ENCODE data around the gene SRGAP2B. TPM values are rescaled to one million over a fixed set of nuclear protein-coding genes. Genes with fewer than 3 reads are reported as not detected.
"Not testable (repeated sequence)": the region's sequence is repeated elsewhere in the genome, so short reads cannot be mapped to it uniquely, and the experiment has no call there.

SRGAP2B gene
- total RNA-seq, 1 donor from 2014 or later = 23.3 TPM

DNA sequence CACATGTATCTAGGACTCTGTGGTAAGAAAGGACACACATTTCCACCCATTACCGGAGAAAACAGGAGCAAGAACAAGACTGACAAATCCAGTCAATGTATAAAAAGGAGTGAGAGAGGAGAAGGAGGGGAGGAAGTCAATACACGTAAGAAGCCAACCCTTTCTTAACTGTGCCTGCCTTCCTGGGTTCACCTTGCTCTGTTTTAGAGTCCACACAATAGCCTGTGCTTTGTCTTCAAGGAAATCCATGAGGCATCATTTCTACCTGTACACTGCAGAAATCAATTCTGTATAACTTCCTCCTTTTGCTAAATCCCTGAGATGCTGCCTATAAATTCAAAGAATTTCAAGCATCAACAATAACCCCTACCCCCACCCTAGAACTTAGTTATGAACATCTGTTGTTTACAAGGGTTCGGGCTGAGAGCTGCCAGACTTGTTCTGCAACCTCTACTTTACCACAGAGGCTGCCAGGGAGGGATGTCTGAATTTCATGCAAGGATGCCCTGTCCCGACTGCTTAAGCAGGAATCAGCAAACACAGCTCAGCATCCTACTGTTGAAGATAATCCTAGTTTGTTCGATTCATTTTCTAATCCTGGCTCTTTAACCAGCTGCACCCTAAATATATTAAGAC lies 115.0 kb downstream of the SRGAP2B start:
- H3K27me3 Mint-ChIP-seq; intact Hi-C loops (cut with micrococcal nuclease); H3K4me1 Mint-ChIP-seq; H3K4me3 Mint-ChIP-seq; H3K36me3 Mint-ChIP-seq (ENCODE audit: low read depth); H3K27ac Mint-ChIP-seq; H3K9me3 Mint-ChIP-seq; DNase-seq; POLR2A ChIA-PET; CTCF ChIA-PET: not testable (repeated sequence)
- ATAC-seq (ENCODE audit: low read depth) = peak; percentile 28

DNA sequence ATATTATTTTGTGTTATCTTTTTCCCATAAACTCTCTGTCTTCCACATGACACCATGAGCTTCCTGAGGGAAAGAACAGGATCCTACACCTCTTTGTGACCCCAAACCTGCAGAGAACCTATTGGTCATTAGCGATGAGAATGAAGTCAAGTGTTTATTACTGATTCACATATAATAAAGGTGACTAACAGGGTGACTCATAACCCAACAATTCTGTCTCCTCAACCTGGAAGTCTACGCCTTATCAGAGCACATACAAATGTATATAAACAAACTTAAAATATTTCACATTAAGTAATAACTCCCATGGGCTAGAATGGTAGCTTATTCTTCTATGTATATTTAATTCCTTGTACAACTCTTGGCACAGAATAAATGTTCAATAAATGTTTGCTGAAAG lies 117.3 kb downstream of the SRGAP2B start:
- POLR2A ChIA-PET; H3K9me3 Mint-ChIP-seq; intact Hi-C loops (cut with micrococcal nuclease); H3K27me3 Mint-ChIP-seq; H3K4me1 Mint-ChIP-seq; DNase-seq; CTCF ChIA-PET; ATAC-seq (ENCODE audit: low read depth); H3K36me3 Mint-ChIP-seq (ENCODE audit: low read depth); H3K27ac Mint-ChIP-seq; H3K4me3 Mint-ChIP-seq: not testable (repeated sequence)

- intact Hi-C loops (cut with micrococcal nuclease); H3K4me1 Mint-ChIP-seq; ATAC-seq (ENCODE audit: low read depth); CTCF ChIA-PET; H3K9me3 Mint-ChIP-seq; H3K27ac Mint-ChIP-seq; DNase-seq; H3K36me3 Mint-ChIP-seq (ENCODE audit: low read depth); H3K27me3 Mint-ChIP-seq; H3K4me3 Mint-ChIP-seq; POLR2A ChIA-PET: not testable (repeated sequence)
Measured at GRCh38 chr1:144971936-144972335, 123.2 kb downstream of the SRGAP2B start.

DNA sequence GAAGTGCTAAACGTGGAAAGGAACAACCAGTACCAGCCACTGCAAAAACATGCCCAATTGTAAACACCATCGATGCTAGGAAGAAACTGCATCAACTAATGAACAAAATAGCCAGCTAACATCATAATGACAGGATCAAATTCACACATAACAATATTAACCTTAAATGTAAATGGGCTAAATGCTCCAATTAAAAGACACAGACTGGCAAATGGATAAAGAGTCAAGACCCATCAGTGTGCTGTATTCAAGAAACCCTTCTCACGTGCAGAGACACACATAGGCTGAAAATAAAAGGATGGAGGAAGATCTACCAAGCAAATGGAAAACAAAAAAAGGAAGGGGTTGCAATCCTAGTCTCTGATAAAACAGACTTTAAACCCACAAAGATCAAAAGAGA lies 128.6 kb downstream of the SRGAP2B start:
- H3K9me3 Mint-ChIP-seq; CTCF ChIA-PET; DNase-seq; H3K36me3 Mint-ChIP-seq (ENCODE audit: low read depth); POLR2A ChIA-PET; ATAC-seq (ENCODE audit: low read depth); H3K4me1 Mint-ChIP-seq; H3K27ac Mint-ChIP-seq; H3K4me3 Mint-ChIP-seq; H3K27me3 Mint-ChIP-seq; intact Hi-C loops (cut with micrococcal nuclease): not testable (repeated sequence)

GRCh38 chr1:144964765-144965164 lies 130.4 kb downstream of the SRGAP2B start:
- POLR2A ChIA-PET; H3K27me3 Mint-ChIP-seq; H3K4me3 Mint-ChIP-seq; H3K4me1 Mint-ChIP-seq; H3K9me3 Mint-ChIP-seq; CTCF ChIA-PET; intact Hi-C loops (cut with micrococcal nuclease); ATAC-seq (ENCODE audit: low read depth); H3K27ac Mint-ChIP-seq; DNase-seq; H3K36me3 Mint-ChIP-seq (ENCODE audit: low read depth): not testable (repeated sequence)

GRCh38 chr1:144964186-144964585 lies 130.9 kb downstream of the SRGAP2B start:
- H3K27ac Mint-ChIP-seq; H3K27me3 Mint-ChIP-seq; DNase-seq; CTCF ChIA-PET; ATAC-seq (ENCODE audit: low read depth); H3K36me3 Mint-ChIP-seq (ENCODE audit: low read depth); H3K4me1 Mint-ChIP-seq; intact Hi-C loops (cut with micrococcal nuclease); H3K9me3 Mint-ChIP-seq; POLR2A ChIA-PET; H3K4me3 Mint-ChIP-seq: not testable (repeated sequence)

- CTCF ChIA-PET; DNase-seq; intact Hi-C loops (cut with micrococcal nuclease); ATAC-seq (ENCODE audit: low read depth); H3K27me3 Mint-ChIP-seq; POLR2A ChIA-PET; H3K4me3 Mint-ChIP-seq; H3K36me3 Mint-ChIP-seq (ENCODE audit: low read depth); H3K27ac Mint-ChIP-seq; H3K9me3 Mint-ChIP-seq; H3K4me1 Mint-ChIP-seq: not testable (repeated sequence)
Measured at GRCh38 chr1:144963571-144963970, 131.6 kb downstream of the SRGAP2B start.

- POLR2A ChIA-PET; H3K9me3 Mint-ChIP-seq; CTCF ChIA-PET; H3K27ac Mint-ChIP-seq; H3K36me3 Mint-ChIP-seq (ENCODE audit: low read depth); DNase-seq; H3K4me1 Mint-ChIP-seq; ATAC-seq (ENCODE audit: low read depth); intact Hi-C loops (cut with micrococcal nuclease); H3K4me3 Mint-ChIP-seq; H3K27me3 Mint-ChIP-seq: not testable (repeated sequence)
Measured at GRCh38 chr1:144961604-144962583, 133.2 kb downstream of the SRGAP2B start.

DNA sequence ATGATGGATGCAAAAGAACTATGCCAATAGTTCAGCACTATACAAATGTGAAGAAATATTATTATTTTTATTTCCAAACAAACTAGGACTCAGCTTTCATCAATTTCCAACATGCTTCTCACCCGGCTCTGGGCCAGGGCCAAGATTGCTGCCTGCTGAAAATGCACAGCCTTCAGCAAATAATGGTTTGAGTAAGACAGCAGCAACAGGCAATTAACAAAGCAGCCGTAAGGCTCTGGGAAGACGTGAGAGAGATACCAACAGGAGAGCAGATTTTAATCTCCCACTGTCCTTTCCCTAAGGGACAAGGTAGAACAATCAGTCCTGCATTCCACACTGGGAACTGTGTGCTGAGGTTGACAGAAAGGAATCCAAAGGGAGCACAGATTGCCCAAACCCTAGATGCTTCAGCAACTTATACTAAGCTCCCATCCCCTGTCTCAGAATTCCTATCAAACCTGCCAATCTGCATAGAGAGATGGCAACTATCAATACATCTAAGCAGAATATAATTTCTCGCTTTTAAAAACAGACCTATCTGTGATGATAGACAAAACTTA lies 134.1 kb downstream of the SRGAP2B start:
- POLR2A ChIA-PET; H3K36me3 Mint-ChIP-seq (ENCODE audit: low read depth); H3K27me3 Mint-ChIP-seq; H3K9me3 Mint-ChIP-seq; H3K27ac Mint-ChIP-seq; ATAC-seq (ENCODE audit: low read depth); H3K4me1 Mint-ChIP-seq; DNase-seq; H3K4me3 Mint-ChIP-seq; intact Hi-C loops (cut with micrococcal nuclease); CTCF ChIA-PET: not testable (repeated sequence)

GRCh38 chr1:144948390-144948789 lies 146.7 kb downstream of the SRGAP2B start:
- H3K27me3 Mint-ChIP-seq; H3K36me3 Mint-ChIP-seq (ENCODE audit: low read depth); DNase-seq; intact Hi-C loops (cut with micrococcal nuclease); POLR2A ChIA-PET; H3K4me3 Mint-ChIP-seq; H3K4me1 Mint-ChIP-seq; H3K9me3 Mint-ChIP-seq; ATAC-seq (ENCODE audit: low read depth); H3K27ac Mint-ChIP-seq; CTCF ChIA-PET: not testable (repeated sequence)

- POLR2A ChIA-PET; H3K4me3 Mint-ChIP-seq; H3K4me1 Mint-ChIP-seq; H3K27ac Mint-ChIP-seq; H3K36me3 Mint-ChIP-seq (ENCODE audit: low read depth); DNase-seq; CTCF ChIA-PET; H3K9me3 Mint-ChIP-seq; intact Hi-C loops (cut with micrococcal nuclease); H3K27me3 Mint-ChIP-seq: not testable (repeated sequence)
- peak; percentile 72 for ATAC-seq (ENCODE audit: low read depth)
Measured at GRCh38 chr1:144947495-144947894, 147.6 kb downstream of the SRGAP2B start.

Measured in activated B cell treated with CpG ODN at 0.5 μM for 24 hours (primary cell).